ENCODE data around the gene RAC2.

Gene RAC2

DNA sequence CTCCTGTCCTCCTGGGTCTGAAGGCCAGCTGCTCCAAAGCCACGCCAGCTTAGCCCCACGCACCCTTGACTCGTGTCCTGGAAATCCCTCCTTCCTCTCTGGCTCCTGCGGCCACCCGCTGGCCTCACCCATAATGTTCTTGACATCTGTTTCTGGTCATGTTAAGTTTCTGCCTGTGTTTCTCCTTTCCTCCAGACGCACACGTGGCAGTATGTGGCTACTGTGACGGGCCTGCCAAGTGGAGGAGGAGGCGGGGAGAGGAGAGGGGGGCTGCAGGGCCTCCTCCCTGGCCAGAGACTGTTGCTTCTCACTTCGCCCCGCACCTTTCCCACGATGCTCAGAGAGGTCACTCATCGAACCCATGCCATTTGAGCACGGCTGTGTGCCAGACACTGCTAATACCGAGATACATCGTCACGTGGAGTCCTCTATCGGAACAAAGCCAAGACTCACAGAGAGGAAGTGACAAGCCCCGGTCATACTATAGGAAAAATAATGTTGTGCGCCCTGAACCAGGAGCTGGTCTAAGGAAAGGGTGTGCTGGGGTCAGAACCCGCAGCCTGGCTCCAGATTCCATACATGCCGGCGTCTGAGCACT, 67.5 kb downstream of the RAC2 start:
- peak; percentile 86 for DNase-seq (ENCODE audit: low spot score)

DNA sequence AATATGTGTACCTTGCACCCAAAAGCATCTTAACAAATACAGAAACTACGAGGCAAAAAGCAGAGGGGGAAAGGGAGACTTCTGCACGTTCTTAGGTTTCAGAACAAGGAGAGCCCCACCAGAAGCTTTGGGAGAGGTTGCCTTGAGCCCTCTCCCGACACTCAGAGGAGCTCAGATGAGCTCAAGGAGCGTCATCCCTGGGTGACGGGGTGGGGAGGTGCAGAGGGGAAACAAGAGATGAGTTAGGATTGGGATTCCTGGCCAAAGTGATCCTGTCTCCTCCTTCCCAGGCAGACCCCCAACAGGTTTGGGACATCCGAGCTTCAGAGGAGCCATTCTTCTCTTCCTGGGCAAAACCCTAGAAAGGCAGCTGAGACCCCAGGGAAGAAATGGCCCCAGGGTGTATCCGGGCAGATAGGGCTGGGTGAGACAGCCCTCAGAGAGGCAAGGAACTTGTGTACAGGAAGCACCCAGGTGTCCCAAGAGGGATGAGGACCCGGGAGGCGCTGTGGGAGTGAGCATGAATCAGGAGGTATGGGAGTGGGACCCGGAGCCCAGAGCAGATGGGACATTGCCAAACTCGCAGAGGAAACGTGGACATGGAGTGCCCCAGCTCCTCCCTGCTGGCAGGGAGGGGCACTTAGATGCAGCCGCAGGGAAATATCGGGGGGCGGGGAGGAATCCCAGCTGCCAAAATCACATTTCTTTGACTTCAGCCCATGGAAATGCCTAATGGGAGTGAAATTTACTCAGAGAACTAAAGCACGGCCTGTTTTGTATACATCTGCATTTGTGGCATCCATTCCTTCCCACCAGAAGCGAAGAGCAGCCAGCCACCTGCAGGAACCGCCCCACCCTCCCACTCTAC, 68.4 kb downstream of the RAC2 start:
- DNase-seq (ENCODE audit: low spot score) = no peak

Measured in AG08395 (cell line).